ENCODE measurements around the gene CLDN14.

The CLDN14 gene

GRCh38 chr21:36470294-36470693 lies 9.6 kb downstream of the CLDN14 start:
- peak; percentile 10 for DNase-seq (ENCODE audit: low read depth)

GRCh38 chr21:36466061-36466511 lies 13.8 kb downstream of the CLDN14 start:
- DNase-seq (ENCODE audit: low read depth): peak; percentile 19

DNA sequence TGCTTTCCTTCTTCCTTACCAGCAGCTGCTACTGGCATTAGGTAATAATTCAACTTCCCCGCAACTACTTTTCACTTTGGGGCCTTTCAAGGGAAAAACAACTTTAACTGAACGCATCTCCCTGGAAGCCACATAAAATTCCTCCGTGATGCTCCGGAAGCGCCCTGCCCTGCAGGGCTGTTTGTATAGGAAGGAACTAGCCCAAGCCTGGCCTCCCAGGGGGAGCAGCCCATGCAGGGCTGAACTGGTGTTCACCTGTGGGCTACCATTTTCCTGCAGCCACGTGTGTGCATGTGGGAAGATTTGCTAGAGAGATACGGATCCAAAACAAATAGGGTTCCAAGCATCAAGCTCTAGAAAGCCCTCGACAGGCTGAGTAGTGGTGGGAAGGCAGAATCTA lies 14.4 kb downstream of the CLDN14 start:
- DNase-seq (ENCODE audit: low read depth): no peak

GRCh38 chr21:36464590-36464989 lies 15.3 kb downstream of the CLDN14 start:
- DNase-seq (ENCODE audit: low read depth): no peak

GRCh38 chr21:36463991-36464390 lies 15.9 kb downstream of the CLDN14 start:
- no peak for DNase-seq (ENCODE audit: low read depth)

DNA sequence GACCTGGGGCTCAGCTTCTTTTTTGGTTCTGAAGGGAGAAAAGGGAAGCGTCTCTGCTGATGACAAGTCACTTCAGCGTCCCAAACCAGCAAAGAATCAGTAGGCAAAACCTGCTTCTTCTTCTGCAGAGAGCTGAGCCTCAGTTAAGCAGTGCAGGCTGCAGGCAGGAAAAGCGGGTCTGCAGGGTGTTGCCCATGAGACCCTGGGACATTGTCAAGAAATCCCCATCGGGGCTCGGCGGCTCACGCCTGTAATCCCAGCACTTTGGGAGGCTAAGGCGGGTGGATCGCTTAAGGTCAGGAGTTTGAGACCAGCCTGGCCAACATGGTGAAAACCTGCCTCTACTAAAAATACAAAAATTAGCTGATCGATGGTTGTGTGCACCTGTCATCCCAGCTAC lies 16.7 kb downstream of the CLDN14 start:
- DNase-seq (ENCODE audit: low read depth): no peak

DNA sequence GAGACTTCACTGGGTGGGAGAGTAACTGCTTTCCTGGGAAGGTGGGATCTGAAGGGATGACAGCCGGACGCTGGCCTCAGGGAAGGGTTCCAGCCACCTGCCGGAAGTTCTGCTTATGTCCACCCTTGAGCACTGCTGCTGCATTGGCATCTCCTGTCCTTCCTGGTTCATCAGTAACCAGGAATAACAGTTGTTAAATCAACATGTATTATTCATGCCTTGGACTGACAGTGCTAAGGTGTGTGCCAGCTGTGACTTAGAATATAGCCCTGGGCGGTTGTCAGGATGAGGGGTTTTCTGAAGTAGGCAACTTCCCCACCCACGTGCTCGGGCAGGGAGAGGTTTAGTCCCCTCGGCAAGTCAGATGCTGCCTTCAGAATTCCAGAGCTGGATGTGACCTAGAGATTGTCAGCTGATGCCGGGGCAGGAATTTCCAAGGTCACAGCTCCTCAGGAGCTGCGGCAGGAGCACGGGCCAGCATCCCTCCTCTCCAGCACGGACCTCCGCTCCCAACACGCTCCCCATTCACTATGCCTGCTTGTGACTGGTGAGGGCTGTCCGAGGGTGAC lies 17.9 kb downstream of the CLDN14 start:
- DNase-seq (ENCODE audit: low read depth): no peak

GRCh38 chr21:36461277-36461917 lies 18.5 kb downstream of the CLDN14 start:
- DNase-seq (ENCODE audit: low read depth): no peak

DNA sequence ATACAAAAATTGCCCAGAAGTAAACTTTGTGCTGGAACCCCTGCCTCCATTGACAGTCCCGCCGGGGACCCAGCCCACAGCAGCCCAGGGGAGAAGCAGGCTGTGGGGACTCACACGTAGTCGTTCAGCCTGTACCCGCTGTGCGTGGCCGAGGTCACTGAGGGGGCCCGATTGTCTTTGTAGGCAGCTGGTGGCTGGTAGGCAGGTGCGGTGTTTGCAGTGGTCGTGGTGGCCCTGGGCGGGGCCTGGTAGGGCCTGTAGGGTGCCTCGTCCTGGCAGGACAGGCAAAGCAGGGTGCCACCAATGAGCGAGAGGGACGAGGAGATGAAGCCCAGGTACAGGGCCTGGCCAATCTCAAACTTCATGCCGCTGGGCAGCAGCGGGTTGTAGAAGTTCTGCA lies 19.1 kb downstream of the CLDN14 start:
- DNase-seq (ENCODE audit: low read depth): no peak

- DNase-seq (ENCODE audit: low read depth): no peak
Measured at GRCh38 chr21:36459098-36459497, 20.8 kb downstream of the CLDN14 start.

- DNase-seq (ENCODE audit: low read depth): no peak
Measured at GRCh38 chr21:36456729-36457414, 23.1 kb downstream of the CLDN14 start.

GRCh38 chr21:36454706-36455105 lies 25.2 kb downstream of the CLDN14 start:
- DNase-seq (ENCODE audit: low read depth): no peak

DNA sequence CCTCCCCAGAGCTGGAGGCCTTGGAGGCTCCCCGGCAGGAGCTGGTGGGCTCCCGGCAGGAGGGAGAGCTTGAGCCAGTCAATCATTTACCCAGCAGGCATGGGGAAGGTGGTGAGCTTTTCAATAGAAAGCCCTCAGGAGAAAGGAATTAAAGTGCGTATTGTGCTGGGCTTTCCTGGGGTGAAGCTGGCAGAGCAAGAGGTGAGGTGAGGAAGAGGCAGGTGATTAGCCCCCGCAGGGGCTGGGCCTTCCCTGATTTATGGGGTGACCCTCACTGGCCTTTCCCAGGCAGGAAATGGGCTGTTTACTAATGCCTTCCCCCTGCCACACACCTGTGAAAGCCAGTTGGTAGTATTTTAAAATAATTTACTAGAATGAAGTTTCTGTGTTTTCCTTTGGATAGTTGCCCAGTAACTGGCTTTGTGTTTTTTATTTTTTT lies 25.8 kb downstream of the CLDN14 start:
- no peak for DNase-seq (ENCODE audit: low read depth)

- no peak for DNase-seq (ENCODE audit: low read depth)
Measured at GRCh38 chr21:36452281-36452825, 27.6 kb downstream of the CLDN14 start.

- DNase-seq (ENCODE audit: low read depth): no peak
Measured at GRCh38 chr21:36451506-36451905, 28.4 kb downstream of the CLDN14 start.

DNA sequence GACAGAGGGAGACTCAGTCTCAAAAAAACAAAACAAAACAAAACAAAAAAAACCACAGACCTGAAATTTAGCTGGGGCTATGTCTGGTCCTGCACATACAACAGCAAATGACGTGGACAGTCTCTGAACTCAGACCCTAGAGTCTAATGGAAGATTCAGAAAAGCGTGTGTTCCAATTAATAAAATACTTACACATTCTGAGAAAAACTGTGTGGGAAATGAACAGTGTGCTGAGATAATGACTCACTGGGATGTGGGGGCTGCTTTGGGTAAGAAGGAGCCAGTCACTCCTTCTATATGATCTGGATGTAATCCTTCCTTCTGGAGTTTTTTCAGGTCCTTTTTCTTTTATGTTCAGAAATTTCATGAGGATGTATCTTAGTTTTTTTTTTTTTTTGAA lies 29.4 kb downstream of the CLDN14 start:
- DNase-seq (ENCODE audit: low read depth): peak; percentile 59

GRCh38 chr21:36446301-36446700 lies 33.6 kb downstream of the CLDN14 start:
- no peak for DNase-seq (ENCODE audit: low read depth)

DNA sequence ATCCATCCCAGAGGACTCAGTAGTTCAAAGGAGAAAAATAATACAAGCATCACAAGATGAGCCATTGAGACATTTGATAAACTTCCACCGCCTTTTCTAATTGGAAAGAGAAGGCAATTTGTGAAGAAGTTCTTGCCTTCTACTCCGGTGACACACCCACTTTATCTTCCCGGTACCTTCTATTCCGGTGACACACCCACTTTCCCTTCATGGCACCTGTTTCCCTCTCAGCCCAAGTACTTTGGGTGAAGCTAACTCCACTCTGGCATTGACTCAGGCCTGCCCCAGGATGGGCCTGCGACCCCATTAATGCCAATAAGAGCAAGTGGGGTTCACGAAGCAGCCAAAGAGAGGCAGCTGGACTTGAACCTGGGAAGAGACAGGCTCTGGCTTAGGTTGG lies 38.2 kb downstream of the CLDN14 start:
- no peak for DNase-seq (ENCODE audit: low read depth)

DNA sequence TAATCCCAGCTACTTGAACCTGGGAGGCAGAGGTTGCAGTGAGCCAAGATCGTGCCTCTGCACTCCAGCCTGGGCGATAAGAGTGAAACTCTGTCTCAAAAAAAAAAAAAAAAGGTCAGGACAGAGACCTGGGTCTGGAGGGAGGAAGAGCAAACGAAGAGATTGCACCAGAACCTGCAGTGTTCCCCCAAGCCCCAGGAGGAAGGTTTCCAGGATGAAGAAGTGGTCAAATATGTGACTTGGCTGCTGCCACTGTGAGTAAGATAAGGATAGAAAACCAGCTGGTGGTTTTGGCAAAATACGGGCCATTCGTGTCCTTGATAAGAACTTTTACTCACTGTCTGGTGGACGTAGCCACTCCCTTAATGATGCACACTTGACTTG lies 42.2 kb downstream of the CLDN14 start:
- peak; percentile 88 for DNase-seq (ENCODE audit: low read depth)

DNA sequence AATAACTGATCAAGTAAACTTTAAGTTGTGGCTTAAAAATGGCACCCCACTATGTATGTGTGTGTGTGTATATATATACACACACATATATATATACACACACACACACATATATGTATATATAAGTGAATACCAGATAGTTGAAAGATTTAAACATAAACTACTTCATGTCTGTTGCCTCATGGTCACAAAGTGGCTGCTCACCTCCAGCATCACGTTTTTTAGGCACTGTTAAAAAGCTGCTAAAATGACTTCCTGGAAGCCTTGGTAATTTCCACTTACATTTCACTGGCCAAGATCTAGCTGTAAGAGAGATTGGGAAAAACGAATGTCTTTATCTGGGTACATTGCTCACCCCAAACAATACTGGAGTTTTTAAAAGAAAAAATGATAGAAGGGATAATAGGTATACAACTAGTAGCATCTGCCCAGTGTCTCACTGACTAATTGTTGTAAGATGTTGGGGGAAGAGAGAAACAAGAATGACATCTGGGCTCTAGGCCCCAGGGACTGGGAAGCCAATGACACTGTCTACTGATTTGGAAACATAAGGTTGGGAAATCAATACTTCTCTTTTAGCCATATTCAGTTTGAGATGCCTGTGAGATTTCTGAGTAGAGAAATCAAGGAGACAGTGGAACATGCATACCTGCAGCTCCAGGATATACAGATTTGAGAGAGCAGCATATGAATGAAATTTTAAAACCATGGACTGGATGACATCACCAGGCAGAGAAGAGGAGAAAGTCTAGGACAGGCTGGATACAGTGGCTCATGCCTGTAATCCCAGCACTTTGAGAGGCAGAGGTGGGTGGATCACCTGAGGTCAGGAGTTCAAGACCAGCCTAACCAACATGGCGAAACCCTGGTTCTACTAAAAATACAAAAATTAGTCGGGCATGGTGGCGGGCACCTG lies 42.8 kb downstream of the CLDN14 start:
- DNase-seq (ENCODE audit: low read depth): peak; percentile 13

DNA sequence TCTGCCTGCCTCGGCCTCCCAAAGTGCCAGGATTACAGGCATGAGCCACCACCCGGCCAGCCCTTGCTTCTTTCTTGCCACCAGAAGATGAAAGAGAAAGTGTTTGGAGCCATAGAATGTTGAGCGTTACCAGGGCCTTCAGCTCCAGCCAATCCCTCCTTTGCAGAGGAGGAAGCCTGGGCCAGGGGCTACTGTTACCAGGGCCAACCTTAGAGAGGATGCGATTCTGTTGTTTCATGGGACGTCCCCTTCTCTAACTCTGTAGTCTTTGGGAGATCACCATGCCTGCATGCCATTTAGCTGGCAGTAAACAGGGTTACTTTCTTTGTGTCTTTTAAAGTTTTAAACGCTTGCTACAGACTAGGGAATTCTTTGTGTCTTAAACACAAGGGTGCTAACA lies 45.8 kb downstream of the CLDN14 start:
- no peak for DNase-seq (ENCODE audit: low read depth)

- DNase-seq (ENCODE audit: low read depth): no peak
Measured at GRCh38 chr21:36433059-36433709, 46.7 kb downstream of the CLDN14 start.

All from EH (cell line).